Measurements from ENCODE around the gene MYOZ3. TPM values are rescaled to one million over a fixed set of nuclear protein-coding genes. Genes with fewer than 3 reads are reported as not detected.

MYOZ3 gene
- total and polyA plus RNA-seq, 2 of the 8 experiments (the other 6 are each of a cell fraction or from before 2014, with no cell fraction given) = 9.6 to 19.1 TPM

- Histone ChIP-seq H2AK5ac (ENCODE audit: low read depth, low read length) (0 out of 2 replicates have a peak overlapping the region, but pooled peaks have one; percentile 82), H4K20me1 (replicated peaks in 1 of 2; ENCODE audit: control insufficient read depth in 1 of 2, insufficient read depth in 2 of 2, low read length in 2 of 2) (no peaks in the 10 kb centered on the region), H2BK20ac (ENCODE audit: low read length) (peak overlapping the region; percentile 80; the same call in 1 of the 2 replicates), H3K14ac (ENCODE audit: insufficient read length) (no peak overlapping the region), H2BK120ac (replicated peaks; ENCODE audit: low read depth, low read length) (peak overlapping the region; percentile 40), H3K27me3 (replicated peaks in 1 of 4; ENCODE audit: control insufficient read depth in 3 of 4, extremely low read depth in 1 of 4, insufficient read depth in 3 of 4, low read length in 3 of 4) (peaks cover 0 to 25% (median 22%) of the 10 kb centered on the region in 4 experiments; a peak in 5 of 7 replicates), H3K9me3 (ENCODE audit: insufficient read depth in 2 of 2, low read depth in 1 of 2, low read length in 1 of 2) (no peaks in the 10 kb centered on the region), H3K4ac (replicated peaks; ENCODE audit: insufficient read length, low read depth, low read length) (peak overlapping the region; percentile 14), H2AFZ (ENCODE audit: low read length) (0 out of 2 replicates have a peak overlapping the region, but pooled peaks have one; percentile 83), H3K36me3 (ENCODE audit: control insufficient read depth in 2 of 4, insufficient read depth in 4 of 4, low read length in 3 of 4) (no peaks in the 10 kb centered on the region), H3K56ac (replicated peaks; ENCODE audit: insufficient read length, low read depth, low read length) (no peak overlapping the region), H3K18ac (ENCODE audit: extremely low read depth, low read length) (peak overlapping the region; percentile 48), H4K5ac (ENCODE audit: insufficient read length, low read depth, low read length) (no peak overlapping the region), H3K4me2 (ENCODE audit: insufficient read depth in 1 of 2, low read depth in 2 of 2, low read length in 2 of 2) (peak overlapping the region; percentile 94 to 97), H4K8ac (ENCODE audit: extremely low read depth, insufficient read depth, low read length) (peak overlapping the region; percentile 70; the same call in 1 of the 2 replicates), H3K23me2 (ENCODE audit: low read depth, low read length) (peaks cover 9% of the 10 kb centered on the region), H3K9ac (replicated peaks in 1 of 4; ENCODE audit: extremely low read depth in 1 of 4, low read depth in 3 of 4, low read length in 3 of 4) (peak overlapping the region in 1 of 4 experiments; percentile 44; a peak in 2 of 7 replicates), H2BK15ac (ENCODE audit: low read length) (peak overlapping the region; percentile 29; the same call in 1 of the 2 replicates), H3K79me2 (ENCODE audit: control insufficient read depth in 1 of 2, insufficient read depth in 2 of 2, low read length in 2 of 2) (no peaks in the 10 kb centered on the region), H4K91ac (replicated peaks; ENCODE audit: insufficient read length, low read length) (peak overlapping the region; percentile 31), H3K4me3 (ENCODE audit: extremely low read depth in 1 of 4, insufficient read depth in 2 of 4, low read depth in 3 of 4, low read length in 4 of 4) (peak overlapping the region; percentile 56 to 69 (median 62)), H3K27ac (ENCODE audit: low read depth, low read length) (no peak overlapping the region), H3K23ac (ENCODE audit: insufficient read length) (no peak overlapping the region), H2BK12ac (ENCODE audit: low read depth, low read length) (peak overlapping the region; percentile 39; the same call in 1 of the 2 replicates), H2BK5ac (ENCODE audit: low read depth, low read length) (peak overlapping the region; percentile 44; the same call in 1 of the 2 replicates), H3K4me1 (replicated peaks in 1 of 4; ENCODE audit: control insufficient read depth in 3 of 4, insufficient read depth in 4 of 4, low read length in 3 of 4) (peaks cover 3 to 24% (median 12%) of the 10 kb centered on the region in 4 experiments), H3K79me1 (ENCODE audit: low read depth, low read length) (no peaks in the 10 kb centered on the region)
- CTCF ChIA-PET (ENCODE audit: partially characterized antibody) = interaction anchor here (0.6 to 10.4 kb wide), 6 partner anchors 13 to 175 kb away, joined by 3 to 72 read pairs (median 6); partner anchors contain the start of genes RPS14 and SYNPO
- DNase-seq (ENCODE audit: low read depth in 1 of 2, low spot score in 2 of 2) (no peak), FAIRE-seq (no peak)
- POLR2A ChIA-PET (ENCODE audit: partially characterized antibody) = interaction anchor here (0.6 to 0.8 kb wide), 2 partner anchors 92 to 211 kb away, joined by 3 read pairs; no protein-coding TSS in a partner anchor
- TF ChIP-seq FOSL1 (IDR thresholded peaks at IDR 0.05; ENCODE audit: insufficient read depth, low read depth, low read length) (0 out of 2 replicates have a peak, but pooled peaks have one; percentile 62), KDM4A (IDR thresholded peaks at IDR 0.05; ENCODE audit: low read depth, low read length, severe bottlenecking) (peak; percentile 80), SIRT6 (IDR thresholded peaks at IDR 0.05; ENCODE audit: low read length) (no peak), RNF2 (IDR thresholded peaks at IDR 0.05; ENCODE audit: borderline replicate concordance, low read depth, low read length, missing control alignments, poor library complexity, severe bottlenecking) (peak; percentile 29)
- WGBS, 2 experiments (ENCODE audit: extremely low coverage in 1 of 2, insufficient coverage in 1 of 2, insufficient read length in 1 of 2, insufficient replicate concordance in 2 of 2, low coverage in 1 of 2, low lambda C conversion rate in 2 of 2, missing lambda C conversion rate in 1 of 2) = 16% methylated on average over 12 of the region's 74 CpGs; no CpG with 5 or more reads in 1 of the 2 experiments
Measured at GRCh38 chr5:150624334-150625163, 36.5 kb upstream of the MYOZ3 start.
